Stimulated activated CD4-positive, alpha-beta T cell treated with anti-CD3 and anti-CD28 coated beads, TNF-alpha, amount 100 ng/mL, for 48 hours (primary cell): Measurements from ENCODE around the gene ITGB7.
"Not testable (repeated sequence)": the region's sequence is repeated elsewhere in the genome, so short reads cannot be mapped to it uniquely, and the experiment has no call there.

Source experiments
- DNase-seq, 3 donors: peaks; one replicate each; pipeline ENCODE4 v3.0.0-alpha.2; 2020; ENCODE audit warnings: low read depth in 3 of 3

Gene ITGB7

DNA sequence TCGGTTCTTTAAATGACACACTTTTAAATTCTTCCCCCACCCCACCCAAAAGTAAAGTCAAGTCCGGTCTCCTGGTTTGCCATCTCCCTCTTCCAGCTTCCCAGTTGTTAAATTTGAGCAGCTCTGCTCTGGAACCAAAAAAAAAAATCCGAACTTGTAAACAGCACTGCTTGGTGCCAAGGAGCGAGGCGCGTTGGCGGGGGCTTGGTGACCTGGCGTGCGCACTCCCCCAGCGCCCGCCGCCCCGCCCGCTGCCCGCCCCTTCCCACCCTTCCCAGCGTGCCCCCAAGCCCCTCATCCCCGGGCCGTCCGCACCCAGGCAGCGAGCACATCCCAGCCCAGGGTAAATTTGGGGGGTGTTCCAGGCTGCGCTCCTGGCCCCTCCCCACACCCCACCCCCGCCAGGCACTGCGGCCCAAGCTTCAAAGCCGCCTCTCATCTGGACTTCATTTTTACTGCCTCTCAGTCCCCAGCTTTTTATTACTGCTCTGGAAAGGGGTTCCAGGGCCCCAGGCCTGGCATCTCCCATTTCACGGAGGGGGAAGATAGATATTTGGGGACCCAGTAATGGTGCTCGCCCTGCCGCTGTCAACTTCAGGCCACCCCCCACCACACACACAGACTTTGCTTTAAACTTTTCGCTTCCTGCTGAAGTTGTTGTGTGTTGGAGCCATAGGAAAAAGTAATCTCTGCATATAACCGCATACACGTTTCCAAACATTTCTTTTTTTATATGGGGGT is 11.7 kb upstream of the ITGB7 start:
- DNase-seq, result no peak

- no peak for DNase-seq
These were observed 10.9 kb upstream of the ITGB7 start for GRCh38 chr12:53217931-53218307.

GRCh38 chr12:53217051-53217930 is 10.2 kb upstream of the ITGB7 start:
- DNase-seq, result no peak

- no peak for DNase-seq
These were observed 8.4 kb upstream of the ITGB7 start for GRCh38 chr12:53215497-53215896.

DNA sequence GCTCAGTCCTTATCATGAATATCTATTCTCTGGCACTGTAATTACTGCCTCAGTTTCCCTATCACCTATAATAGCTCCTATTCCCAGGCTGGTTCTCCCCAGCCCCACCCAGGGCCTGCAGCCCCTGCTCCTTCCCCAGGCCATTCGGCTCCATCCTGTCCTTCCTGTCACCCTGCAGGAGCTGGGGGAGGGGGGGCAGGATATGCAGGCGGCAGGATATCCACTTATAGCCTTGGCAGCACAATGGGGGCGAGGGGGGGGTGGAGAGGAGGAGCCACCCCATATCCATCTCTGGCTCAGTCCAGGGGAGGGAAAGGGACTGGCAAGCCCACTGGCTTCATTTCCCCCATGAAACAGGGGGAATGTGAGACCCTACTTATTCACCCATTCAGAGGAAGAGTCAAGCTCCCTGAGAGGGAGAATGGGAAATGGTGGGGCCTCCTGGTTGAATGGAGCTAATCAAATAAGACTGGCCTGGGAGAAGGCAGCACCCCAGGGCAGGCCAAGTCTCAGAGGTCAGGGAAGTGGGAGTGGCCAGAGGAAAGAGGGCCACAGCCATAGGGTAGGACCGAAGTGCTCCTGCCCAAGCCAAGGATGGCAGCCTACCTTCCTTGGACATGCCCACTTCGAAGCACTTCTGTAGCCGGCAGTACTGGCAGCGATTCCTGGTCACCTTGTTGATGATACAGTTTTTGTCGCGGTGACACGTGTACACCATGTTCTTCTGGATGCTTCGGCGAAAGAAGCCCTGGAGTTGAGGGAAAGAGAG is 7.8 kb upstream of the ITGB7 start:
- DNase-seq, result no peak

- no peak for DNase-seq
These were observed 7.2 kb upstream of the ITGB7 start for GRCh38 chr12:53214221-53214620.

- DNase-seq, result peak; percentile 68 to 80 (median 73)
These were observed 6.3 kb upstream of the ITGB7 start for GRCh38 chr12:53213348-53213747.

GRCh38 chr12:53212931-53213330 is 5.9 kb upstream of the ITGB7 start:
- DNase-seq, result no peak

- DNase-seq, result no peak
These were observed 4.7 kb upstream of the ITGB7 start for GRCh38 chr12:53211476-53212381.

DNA sequence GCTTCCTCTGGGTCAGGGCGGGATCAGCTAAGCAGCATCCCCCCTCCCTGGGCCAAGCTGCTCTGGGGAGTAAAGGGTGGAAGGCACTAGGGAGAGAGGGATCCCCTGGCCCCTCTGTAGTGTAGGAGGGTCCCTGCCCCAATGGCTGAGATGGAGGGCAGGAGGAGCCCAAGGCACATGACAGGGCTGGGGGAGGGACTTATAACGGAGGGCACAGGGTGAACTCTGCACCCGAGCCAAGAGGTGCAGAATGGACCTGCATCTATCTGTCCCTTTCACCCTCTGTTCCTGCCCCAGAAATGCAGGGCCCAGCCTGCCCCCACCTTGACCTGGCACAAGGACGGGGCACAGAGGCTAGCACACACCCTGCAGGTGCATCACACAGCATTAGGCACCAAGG is 3.8 kb upstream of the ITGB7 start:
- no peak for DNase-seq

DNA sequence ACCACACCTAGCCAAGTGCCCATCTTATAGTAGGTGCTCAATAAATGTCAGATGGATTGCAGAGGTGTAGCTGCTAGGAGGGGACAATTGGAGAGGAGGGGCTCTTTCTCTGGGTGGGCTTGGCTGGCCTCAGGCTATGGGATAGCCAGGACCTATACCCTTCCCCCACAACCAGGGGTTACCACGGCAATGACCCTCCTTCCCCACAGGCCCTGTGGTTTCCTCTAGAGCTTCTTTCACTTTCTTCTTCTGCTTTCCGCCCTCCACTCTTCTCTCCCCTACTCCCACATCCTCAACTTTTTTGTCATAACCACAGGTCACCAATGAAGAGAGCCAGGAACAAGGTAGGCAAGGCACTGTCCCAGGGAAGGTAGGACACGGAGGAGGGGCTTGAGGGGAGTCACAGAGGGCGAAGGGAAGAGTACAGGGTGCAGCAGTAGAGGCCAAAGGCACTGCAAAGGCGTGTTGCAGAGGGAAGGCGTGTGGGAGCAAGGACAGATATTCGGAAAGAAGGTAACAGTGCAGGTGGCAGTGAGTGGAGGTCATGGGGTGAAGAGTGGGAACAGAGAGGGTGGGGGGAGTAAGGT is 1.9 kb upstream of the ITGB7 start:
- no peak for DNase-seq

DNA sequence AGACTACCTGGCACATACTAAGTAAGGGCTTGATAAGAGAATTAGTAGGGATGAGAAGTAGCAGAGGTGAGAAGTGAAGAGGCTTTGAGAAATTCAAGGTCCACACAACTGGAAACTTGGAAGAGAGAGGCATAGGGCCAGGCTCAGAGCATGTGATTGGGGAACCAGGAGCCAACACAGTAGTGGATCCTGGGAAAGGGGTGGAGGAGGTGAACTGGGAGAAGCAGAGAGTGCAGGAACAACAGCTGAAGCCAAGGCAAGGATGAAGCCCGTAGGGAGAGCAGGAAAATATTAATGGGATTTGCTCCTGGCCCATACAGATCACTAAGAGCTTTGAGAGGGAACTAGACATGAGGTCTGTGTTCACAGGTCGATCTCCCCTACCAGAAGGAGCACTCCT is 1.4 kb upstream of the ITGB7 start:
- DNase-seq, result no peak

GRCh38 chr12:53205747-53206419 is 1.2 kb downstream of the ITGB7 start:
- peak; percentile 68 to 72 (median 70) for DNase-seq

DNA sequence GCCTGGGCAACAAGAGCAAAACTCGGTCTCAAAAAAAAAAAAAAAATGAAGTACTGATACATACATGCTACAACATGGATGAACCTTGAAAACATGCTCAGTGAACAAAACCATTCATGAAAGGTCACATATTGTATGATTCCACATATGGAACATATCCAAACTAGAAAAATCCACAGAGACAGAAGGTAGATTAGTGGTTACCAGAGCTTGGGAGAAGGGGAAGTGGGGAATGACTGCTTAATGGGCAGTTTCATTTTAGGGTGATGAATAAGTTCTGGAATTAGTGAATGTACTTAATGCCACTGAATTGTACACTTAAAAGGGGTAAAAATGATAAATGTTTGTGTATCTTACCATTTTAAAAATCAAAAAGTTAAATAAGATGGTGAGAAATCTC is 2.7 kb downstream of the ITGB7 start:
- no peak for DNase-seq

- not testable (repeated sequence) for DNase-seq
These were observed 4.7 kb downstream of the ITGB7 start for GRCh38 chr12:53202316-53202715.

DNA sequence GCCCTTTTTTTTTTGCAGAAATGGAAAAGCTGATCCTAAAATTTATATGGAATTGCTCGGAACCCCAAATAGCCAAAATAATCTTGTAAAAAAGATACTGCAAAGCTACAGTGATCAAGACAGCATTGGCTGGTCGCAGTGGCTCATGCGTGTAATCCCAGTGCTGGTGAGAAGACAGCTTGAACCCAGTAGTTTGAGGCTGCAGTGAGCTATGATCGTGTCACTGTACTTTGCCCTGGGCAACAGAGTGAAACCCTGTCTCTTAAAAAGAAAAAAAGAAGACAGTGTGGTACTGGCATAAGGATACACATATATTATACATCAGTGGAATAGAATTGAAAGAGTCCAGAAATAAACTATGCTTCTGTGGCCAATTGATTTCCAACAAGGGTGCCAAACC is 5.4 kb downstream of the ITGB7 start:
- DNase-seq, result no peak

DNA sequence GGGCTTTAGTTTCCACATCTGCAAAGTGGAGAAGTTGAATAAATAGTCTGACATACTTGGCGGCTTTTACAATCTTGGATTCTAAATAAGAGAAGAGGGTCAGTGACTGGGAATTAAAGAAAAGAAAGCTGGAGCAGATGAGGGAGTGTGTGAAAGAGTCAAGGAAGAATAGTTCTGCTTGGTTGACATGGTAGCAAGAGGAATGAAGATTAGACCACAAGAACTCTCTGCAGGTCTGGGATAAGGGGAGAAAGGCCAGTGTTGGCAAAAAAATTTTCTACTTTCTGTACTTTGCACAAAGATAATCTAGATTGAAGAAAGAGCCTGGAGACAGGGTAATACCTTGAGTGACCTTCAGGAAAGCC is 5.9 kb downstream of the ITGB7 start:
- no peak for DNase-seq

DNA sequence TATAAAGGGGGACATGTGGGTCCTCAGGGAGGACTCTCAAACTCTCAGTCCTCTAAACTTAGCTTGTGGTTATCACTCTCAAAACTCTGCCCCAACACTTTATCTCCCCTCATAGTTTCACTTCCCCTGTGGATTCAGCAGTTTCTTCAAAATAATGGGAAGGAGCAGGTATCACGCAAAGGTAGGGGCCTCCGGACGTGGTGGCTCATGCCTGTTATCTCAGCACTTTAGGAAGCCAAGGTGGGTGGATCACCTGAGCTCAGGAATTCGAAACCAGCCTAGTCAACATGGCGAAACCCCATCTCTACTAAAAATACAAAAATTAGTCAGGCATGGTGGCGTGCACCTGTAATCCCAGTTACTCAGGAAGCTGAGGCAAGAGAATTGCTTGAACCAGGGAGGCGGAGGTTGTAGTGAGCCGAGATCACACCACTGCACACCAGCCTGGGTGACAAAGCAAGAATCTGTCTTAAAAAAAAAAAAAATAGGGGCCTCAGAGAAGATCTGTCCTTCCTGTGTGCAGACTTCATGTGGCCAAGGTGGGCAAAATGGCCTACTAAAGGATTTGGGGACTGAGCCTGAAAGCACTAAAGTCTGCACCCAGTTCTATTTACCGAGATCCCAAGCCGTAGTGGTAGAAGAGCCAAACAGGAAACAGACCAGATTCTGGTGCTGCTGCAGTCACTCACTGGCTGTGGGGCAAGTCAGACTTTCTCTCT is 6.4 kb downstream of the ITGB7 start:
- no peak for DNase-seq

- no peak for DNase-seq
These were observed 7.0 kb downstream of the ITGB7 start for GRCh38 chr12:53200107-53200457.

GRCh38 chr12:53199700-53200099 is 7.4 kb downstream of the ITGB7 start:
- no peak for DNase-seq
